Activated CD4-positive, alpha-beta T cell treated with anti-CD3 and anti-CD28 coated beads, Interleukin-2, amount 10 ng/mL, durations not matched to agents 24 days and 14 days (primary cell): ENCODE results near the gene GPR78. TPM values are rescaled to one million over a fixed set of nuclear protein-coding genes. Genes with fewer than 3 reads are reported as not detected.

Source experiments
- DNase-seq: peaks from one replicate; pipeline ENCODE4 v3.0.0; 2022
- H3K27ac Mint-ChIP-seq: one replicate; pipeline ENCODE4 v1.8.0; 2022; ENCODE audit warnings: mild to moderate bottlenecking, mixed read lengths
- H3K27me3 Mint-ChIP-seq: one replicate; pipeline ENCODE4 v1.8.0; 2022; ENCODE audit warnings: mixed read lengths
- H3K36me3 Mint-ChIP-seq: one replicate; pipeline ENCODE4 v1.8.0; 2022; ENCODE audit warnings: low read depth, mild to moderate bottlenecking, mixed read lengths
- H3K4me1 Mint-ChIP-seq: one replicate; pipeline ENCODE4 v1.8.0; 2021; ENCODE audit warnings: mixed read lengths
- H3K4me3 Mint-ChIP-seq: one replicate; pipeline ENCODE4 v1.8.0; 2022; ENCODE audit warnings: mild to moderate bottlenecking, moderate library complexity, mixed read lengths
- H3K9me3 Mint-ChIP-seq: one replicate; pipeline ENCODE4 v1.8.0; 2021; ENCODE audit warnings: mixed read lengths
- intact Hi-C: fragments of 100-400 bp; cut with micrococcal nuclease; formaldehyde crosslinking; loops from one replicate; pipeline ENCODE4 v1.15.1; 2023
- total RNA-seq: library from RNA; stranded (reverse); gene quantifications from 2 replicates; pipeline ENCODE4 v1.2.3, GENCODE V29; 2022

The GPR78 gene
- total RNA-seq, 1 donor from 2014 or later: not detected

DNA sequence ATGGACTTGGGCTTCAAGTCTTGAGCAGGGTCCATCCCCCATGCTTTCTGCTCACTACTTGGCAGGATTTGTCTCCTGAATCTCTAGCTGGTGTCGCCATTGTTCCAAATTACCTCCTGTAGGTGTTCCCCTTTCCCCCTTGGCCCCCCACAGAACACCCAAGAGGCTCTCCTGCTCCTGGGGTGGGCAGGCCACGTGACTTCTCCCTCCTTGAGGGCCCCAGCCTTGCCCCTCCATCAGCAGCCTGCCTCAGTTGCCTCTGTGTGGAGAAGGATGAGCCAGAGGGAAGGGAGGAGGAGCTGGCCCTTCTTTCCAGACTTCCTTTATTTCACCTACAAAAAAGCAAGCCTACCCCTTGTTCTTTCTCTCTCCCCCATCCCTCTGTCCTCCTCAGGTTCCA lies 1.8 kb downstream of the GPR78 start:
- DNase-seq: no peak
- no peak overlapping the region for H3K27ac Mint-ChIP-seq
- H3K9me3 Mint-ChIP-seq: no peaks in the 10 kb centered on the region
- H3K27me3 Mint-ChIP-seq: no peaks in the 10 kb centered on the region
- H3K4me1 Mint-ChIP-seq: no peaks in the 10 kb centered on the region
- intact Hi-C loops: no loop called here
- no peaks in the 10 kb centered on the region for H3K36me3 Mint-ChIP-seq
- H3K4me3 Mint-ChIP-seq: no peak overlapping the region

DNA sequence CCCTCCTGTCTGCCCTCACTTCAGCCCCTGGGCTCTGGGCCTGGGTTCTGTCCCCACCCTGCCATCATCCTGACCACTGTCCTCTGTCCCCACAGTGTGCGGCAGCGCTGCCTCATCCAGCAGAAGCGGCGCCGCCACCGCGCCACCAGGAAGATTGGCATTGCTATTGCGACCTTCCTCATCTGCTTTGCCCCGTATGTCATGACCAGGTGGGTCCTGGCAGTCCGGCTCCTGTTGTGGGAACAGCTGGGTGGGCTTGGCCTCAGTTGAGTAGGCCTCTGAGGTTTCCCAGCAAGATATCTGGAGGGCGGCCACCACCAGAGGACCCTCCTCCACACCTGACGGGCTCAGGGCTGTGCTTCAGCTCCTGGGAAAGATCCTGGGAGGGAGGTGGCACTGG lies 2.2 kb downstream of the GPR78 start:
- H3K9me3 Mint-ChIP-seq: no peaks in the 10 kb centered on the region
- no peak overlapping the region for H3K4me3 Mint-ChIP-seq
- no peaks in the 10 kb centered on the region for H3K36me3 Mint-ChIP-seq
- H3K4me1 Mint-ChIP-seq: no peaks in the 10 kb centered on the region
- no peaks in the 10 kb centered on the region for H3K27me3 Mint-ChIP-seq
- intact Hi-C loops: no loop called here
- DNase-seq: no peak
- no peak overlapping the region for H3K27ac Mint-ChIP-seq

DNA sequence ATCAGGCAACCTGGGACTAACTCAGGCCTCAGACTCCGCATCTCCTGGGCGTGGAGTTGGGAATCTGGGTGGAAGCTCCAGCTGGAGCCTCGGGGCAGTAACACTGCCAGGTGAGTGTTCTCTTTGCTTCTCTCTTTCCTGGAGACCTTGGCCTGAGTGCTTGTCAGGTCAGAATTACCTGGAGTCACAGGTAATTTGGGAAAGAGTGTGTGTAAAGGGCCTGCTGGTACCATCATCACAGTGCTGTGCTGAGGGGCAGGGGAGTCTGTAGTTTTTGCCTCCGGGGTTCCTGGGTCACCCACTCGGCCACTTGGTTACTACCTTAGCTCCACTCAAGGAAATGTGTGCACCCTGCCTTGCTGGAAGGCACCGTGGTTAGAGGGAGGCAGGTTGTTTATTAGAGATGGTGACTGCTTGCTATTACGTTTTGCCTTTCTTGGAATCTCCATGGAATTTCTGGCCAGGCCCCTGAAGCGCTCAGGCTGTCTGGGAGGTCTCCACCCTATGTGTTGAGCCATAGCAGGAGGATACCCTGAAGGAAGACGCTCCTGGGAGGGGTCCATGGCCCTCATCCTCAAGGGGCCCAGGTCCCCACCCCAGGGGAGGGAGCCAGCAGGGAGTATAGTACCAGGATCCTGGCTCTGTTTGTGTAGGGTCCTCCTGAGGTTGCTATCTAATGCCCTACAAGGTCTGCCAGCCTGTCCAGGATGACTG lies 2.9 kb downstream of the GPR78 start:
- intact Hi-C loops: no loop called here
- Mint-ChIP-seq H3K27me3 (no peaks in the 10 kb centered on the region), H3K9me3 (no peaks in the 10 kb centered on the region), H3K4me1 (no peaks in the 10 kb centered on the region), H3K36me3 (no peaks in the 10 kb centered on the region), H3K4me3 (no peak overlapping the region), H3K27ac (no peak overlapping the region)
- DNase-seq: no peak

DNA sequence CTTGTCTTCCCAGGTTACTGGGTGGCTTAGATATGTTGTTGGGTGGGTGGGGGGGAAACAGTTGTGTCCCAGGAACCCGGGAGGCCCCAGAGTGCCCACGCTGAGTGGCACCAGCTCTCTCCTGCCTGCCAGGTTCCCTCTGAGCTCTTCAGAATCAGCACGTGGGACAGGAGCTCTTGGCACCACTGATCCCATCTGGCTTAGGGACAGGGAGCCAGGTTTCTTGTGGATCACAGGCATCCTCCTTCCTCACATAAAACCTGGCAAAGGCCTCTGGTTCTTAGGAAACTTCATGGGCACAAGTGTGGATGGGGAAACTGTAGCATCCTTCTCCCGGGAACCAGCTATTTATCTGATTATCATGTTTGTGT lies 3.4 kb downstream of the GPR78 start:
- Mint-ChIP-seq H3K36me3 (no peaks in the 10 kb centered on the region), H3K4me1 (no peaks in the 10 kb centered on the region), H3K4me3 (no peak overlapping the region), H3K27ac (no peak overlapping the region), H3K27me3 (no peaks in the 10 kb centered on the region), H3K9me3 (no peaks in the 10 kb centered on the region)
- intact Hi-C loops: no loop called here
- DNase-seq: no peak

DNA sequence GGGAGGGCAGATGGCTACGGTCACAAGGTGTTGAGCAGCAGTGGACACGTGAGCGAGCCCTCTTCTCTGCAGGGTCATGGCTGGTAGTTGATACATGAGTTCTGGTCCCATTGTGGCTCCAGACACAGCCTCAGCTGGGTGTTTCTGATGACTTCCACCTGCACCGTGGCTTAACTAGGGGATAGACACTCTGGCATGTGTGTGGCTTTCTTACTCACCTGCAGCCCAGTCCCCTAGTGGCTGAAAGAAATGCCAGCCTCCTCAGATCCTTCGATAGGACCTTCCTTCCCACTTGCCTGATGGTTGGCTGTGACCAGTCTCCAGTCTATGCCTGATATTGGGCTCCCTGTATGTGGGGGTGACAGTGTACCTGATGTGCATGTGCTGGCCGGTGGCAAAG lies 5.0 kb downstream of the GPR78 start:
- DNase-seq: no peak
- H3K4me3 Mint-ChIP-seq: no peak overlapping the region
- H3K36me3 Mint-ChIP-seq: no peaks in the 10 kb centered on the region
- H3K27me3 Mint-ChIP-seq: no peaks in the 10 kb centered on the region
- H3K4me1 Mint-ChIP-seq: no peaks in the 10 kb centered on the region
- no peak overlapping the region for H3K27ac Mint-ChIP-seq
- intact Hi-C loops: no loop called here
- no peaks in the 10 kb centered on the region for H3K9me3 Mint-ChIP-seq

DNA sequence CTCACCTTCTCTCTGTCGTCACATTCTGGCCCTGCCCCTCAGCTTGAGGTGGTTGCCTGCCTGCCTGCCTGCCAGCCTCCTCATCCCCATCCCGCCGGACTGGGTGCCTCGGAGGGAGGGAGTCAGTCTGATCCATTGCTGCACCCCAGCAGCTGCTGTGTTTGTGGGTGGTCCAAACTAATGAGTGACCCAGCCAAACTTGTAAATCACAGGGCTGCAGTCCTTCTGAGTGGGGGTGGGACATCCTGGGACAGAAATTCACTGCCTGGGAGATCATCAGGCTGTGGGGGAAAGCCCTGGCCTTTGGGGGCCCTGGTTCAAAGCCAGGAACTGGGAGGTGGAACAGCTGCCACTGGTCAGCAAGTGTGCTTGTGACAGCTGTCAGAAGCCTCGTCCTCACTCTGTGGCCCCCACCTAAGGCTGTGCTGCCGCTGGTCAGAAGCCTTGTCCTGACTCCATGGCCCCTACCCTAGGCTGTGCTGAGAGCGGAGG lies 5.6 kb downstream of the GPR78 start:
- DNase-seq: no peak
- no peak overlapping the region for H3K27ac Mint-ChIP-seq
- intact Hi-C loops: no loop called here
- no peaks in the 10 kb centered on the region for H3K27me3 Mint-ChIP-seq
- H3K36me3 Mint-ChIP-seq: no peaks in the 10 kb centered on the region
- no peak overlapping the region for H3K4me3 Mint-ChIP-seq
- H3K4me1 Mint-ChIP-seq: no peaks in the 10 kb centered on the region
- H3K9me3 Mint-ChIP-seq: no peaks in the 10 kb centered on the region

DNA sequence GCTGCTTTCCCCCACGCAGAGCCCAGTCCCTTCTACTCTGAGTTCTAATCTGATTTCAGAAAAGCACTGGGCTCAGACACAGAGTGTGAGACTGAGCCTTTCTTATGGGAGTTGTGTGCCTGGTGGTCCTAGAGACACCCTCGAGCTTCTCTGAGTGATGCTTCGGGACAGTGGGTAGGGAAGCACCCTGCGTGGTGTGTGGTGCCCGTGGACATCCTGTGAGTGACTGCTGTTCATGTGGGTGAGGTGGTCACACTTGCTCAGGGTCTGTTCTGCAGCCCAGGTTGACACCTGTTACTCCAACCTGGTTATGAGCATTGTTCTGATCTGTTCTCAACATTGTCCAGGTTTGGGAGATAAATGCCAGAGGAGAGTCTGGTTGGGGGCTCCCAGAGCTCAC lies 6.1 kb downstream of the GPR78 start:
- intact Hi-C loops: no loop called here
- Mint-ChIP-seq H3K36me3 (no peaks in the 10 kb centered on the region), H3K4me1 (no peaks in the 10 kb centered on the region), H3K9me3 (no peaks in the 10 kb centered on the region), H3K4me3 (no peak overlapping the region), H3K27ac (no peak overlapping the region), H3K27me3 (peaks cover 1% of the 10 kb centered on the region)
- DNase-seq: no peak

DNA sequence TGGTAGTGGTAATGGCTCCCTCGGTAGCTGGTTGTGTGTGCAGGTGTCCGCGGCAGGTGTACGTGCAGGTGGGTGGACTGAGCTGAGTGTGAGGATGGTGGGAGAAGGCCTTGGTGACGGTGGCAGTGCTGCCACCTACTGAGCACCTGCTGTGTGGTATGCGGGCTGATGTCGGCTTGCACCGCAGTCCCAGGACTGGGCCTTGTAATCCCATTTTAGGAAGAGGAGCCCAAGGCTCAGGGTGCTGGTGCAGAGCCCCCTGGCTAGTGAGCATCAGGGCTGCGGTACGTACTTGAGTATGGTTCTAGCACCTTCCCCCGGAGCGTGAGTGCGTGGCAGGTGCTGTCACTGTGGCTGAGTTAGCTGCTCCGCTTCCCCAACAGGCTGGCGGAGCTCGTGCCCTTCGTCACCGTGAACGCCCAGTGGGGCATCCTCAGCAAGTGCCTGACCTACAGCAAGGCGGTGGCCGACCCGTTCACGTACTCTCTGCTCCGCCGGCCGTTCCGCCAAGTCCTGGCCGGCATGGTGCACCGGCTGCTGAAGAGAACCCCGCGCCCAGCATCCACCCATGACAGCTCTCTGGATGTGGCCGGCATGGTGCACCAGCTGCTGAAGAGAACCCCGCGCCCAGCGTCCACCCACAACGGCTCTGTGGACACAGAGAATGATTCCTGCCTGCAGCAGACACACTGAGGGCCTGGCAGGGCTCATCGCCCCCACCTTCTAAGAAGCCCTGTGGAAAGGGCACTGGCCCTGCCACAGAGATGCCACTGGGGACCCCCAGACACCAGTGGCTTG lies 6.7 kb downstream of the GPR78 start:
- no peaks in the 10 kb centered on the region for H3K4me1 Mint-ChIP-seq
- no peaks in the 10 kb centered on the region for H3K9me3 Mint-ChIP-seq
- H3K27ac Mint-ChIP-seq: no peak overlapping the region

DNA sequence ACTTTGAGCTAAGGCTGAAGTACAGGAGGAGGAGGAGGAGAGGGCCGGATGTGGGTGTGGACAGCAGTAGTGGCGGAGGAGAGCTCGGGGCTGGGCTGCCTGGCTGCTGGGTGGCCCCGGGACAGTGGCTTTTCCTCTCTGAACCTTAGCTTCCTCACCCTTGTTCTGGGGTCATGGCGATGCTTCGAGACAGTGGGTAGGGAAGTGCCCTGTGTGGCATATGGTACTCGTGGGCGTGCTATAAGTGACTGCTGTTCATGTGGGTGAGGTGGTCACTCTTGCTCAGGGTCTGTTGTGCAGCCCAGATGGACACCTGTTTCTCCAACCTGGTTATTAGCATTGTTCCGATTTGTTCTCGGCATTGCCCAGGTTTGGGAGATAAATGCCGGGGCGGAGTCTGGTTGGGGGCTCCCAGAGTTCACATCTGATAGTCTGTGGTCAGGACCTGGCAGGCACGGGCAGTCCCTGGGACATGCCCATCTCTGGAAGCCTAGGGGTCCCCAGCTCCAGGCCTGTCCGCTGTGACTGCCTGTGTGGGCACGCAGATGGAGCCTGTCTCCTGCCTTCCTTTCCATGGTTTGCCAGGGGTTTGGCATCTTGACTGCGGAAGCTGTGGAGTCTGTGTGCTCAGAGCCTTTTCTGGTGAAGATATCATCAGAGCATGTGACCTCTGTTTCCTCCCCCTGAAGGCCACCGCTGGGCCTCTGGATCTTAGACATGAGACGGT lies 7.4 kb downstream of the GPR78 start:
- H3K27me3 Mint-ChIP-seq: peaks cover 7% of the 10 kb centered on the region
- no peaks in the 10 kb centered on the region for H3K36me3 Mint-ChIP-seq
- intact Hi-C loops: no loop called here
- DNase-seq: no peak
- no peaks in the 10 kb centered on the region for H3K4me1 Mint-ChIP-seq
- no peak overlapping the region for H3K27ac Mint-ChIP-seq
- H3K4me3 Mint-ChIP-seq: no peak overlapping the region
- no peaks in the 10 kb centered on the region for H3K9me3 Mint-ChIP-seq

More for the DNA sequence above, 6.7 kb downstream of the GPR78 start:
- intact Hi-C loops: no loop called here
- no peaks in the 10 kb centered on the region for H3K36me3 Mint-ChIP-seq
- no peak overlapping the region for H3K4me3 Mint-ChIP-seq
- peaks cover 7% of the 10 kb centered on the region for H3K27me3 Mint-ChIP-seq
- DNase-seq: no peak

DNA sequence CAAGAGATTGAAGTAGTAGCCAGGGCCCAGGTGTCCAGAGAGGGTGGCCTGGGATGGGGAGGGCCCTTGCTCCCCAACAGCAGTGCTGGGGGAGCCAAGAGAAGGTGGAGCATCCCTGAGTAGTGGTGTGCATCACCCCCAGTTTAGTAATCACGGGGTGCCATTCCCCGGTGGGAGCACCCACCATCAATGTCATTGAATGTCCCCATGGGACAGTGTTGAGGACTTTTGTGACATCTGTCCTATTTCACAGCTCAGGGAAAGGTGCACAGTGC lies 7.9 kb downstream of the GPR78 start:
- Mint-ChIP-seq H3K27me3 (peaks cover 9% of the 10 kb centered on the region), H3K27ac (no peak overlapping the region), H3K9me3 (no peaks in the 10 kb centered on the region), H3K4me3 (no peak overlapping the region), H3K4me1 (no peaks in the 10 kb centered on the region), H3K36me3 (no peaks in the 10 kb centered on the region)
- DNase-seq: no peak
- intact Hi-C loops: no loop called here

DNA sequence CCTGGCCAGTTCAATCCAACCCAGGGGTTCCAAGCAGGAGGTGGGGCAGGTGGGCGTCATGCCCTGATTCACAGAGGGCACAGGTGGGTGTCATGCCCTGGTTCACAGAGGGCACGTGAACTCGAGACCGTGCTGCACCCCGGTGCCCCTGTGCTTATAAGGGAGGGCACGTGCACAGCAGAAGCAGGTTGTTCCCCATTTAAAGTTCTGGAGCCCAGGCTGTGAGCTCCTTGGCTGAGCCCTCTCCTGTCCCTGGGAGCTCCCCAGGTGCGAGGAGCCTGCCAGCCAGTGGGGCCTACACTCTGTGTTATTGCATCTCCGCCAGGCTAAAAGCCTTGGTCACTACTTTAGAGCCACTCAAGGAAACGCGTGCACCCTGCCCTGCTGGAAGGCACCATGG lies 9.1 kb downstream of the GPR78 start:
- H3K4me1 Mint-ChIP-seq: no peaks in the 10 kb centered on the region
- no peaks in the 10 kb centered on the region for H3K36me3 Mint-ChIP-seq
- DNase-seq: no peak
- intact Hi-C loops: no loop called here
- no peak overlapping the region for H3K4me3 Mint-ChIP-seq
- no peaks in the 10 kb centered on the region for H3K9me3 Mint-ChIP-seq
- H3K27me3 Mint-ChIP-seq: peaks cover 19% of the 10 kb centered on the region
- no peak overlapping the region for H3K27ac Mint-ChIP-seq

DNA sequence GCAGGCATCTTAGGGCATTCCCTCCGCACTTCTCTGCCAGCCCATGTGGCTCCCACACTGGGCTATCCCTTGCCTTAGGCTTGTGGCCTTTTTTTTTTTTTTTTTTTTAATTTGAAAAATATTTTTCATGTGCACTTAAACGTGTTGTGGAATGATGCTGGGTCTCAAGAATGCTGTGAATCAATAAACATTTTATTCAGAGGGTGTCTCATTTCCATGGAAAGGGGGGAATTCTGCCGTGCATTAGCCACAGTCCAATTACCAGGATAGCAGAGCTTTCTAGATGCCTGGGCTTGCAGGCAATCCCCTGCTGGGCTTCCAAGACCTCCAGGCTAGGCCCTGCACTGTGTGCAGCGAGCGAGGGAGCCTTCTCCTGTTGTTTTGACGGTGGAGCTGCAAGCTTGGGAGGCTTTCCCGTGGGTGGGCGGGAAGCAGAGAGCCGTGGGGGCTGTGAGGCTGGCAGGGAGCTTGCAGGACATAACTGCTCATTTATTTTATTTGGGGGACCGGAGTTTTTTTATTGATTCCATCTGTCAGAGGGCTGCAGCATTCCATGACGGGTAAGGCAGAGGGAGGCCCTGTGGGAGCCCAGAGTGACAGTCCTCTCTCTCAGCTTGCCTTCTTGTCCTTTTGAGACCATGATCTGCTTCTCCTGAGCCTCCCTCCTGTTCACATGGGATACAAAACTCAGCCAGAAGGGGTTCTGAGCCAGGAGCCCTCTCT lies 9.8 kb downstream of the GPR78 start:
- intact Hi-C loops: loop anchor here (10.0 kb wide), 1 partner anchor 345 kb away; no protein-coding TSS in a partner anchor
- H3K4me1 Mint-ChIP-seq: no peaks in the 10 kb centered on the region
- H3K27me3 Mint-ChIP-seq: peaks cover 21% of the 10 kb centered on the region
- H3K27ac Mint-ChIP-seq: no peak overlapping the region
- H3K36me3 Mint-ChIP-seq: no peaks in the 10 kb centered on the region
- H3K9me3 Mint-ChIP-seq: no peaks in the 10 kb centered on the region
- H3K4me3 Mint-ChIP-seq: no peak overlapping the region
- DNase-seq: no peak

DNA sequence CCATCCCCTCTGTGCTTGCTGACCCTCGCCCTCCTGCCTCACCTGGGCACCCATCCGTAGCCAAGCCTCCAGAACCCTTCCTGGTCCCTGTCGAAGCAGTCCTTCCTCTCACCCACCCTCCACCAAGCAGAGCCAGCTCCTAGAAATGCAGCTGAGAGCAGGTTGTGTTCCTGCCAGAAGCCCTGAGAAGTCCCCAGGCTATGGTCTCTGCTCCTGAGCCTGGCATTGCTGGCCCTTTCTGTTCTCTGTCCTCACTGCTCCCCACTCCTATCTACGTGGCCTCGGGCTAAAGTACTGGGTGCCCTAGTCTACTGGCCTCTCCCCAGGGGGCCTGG lies 10.3 kb downstream of the GPR78 start:
- Mint-ChIP-seq H3K27me3 (peaks cover 21% of the 10 kb centered on the region), H3K27ac (no peak overlapping the region)
- no peak for DNase-seq

DNA sequence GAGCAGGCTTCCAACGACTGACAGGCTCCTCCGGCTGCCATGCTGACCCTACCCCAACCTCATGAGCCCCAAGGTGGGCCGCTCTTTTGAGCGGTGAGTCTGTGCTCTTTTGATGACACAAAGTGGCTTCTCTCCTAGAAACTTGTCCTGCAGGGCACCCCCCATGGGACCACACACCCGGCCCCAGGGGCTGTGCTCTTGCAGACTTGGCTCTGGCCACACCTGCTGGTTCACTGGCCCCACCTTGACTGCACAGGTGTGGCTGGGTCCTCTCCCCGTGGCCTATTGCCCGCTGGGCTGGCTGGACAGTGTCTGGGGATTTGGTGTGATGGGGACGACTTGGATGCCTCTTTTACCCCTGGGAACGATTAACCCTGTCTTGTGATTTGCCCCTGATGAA lies 10.9 kb downstream of the GPR78 start:
- no peaks in the 10 kb centered on the region for H3K36me3 Mint-ChIP-seq

More for the DNA sequence above, 10.3 kb downstream of the GPR78 start:
- H3K4me3 Mint-ChIP-seq: no peak overlapping the region
- no peaks in the 10 kb centered on the region for H3K36me3 Mint-ChIP-seq
- H3K4me1 Mint-ChIP-seq: no peaks in the 10 kb centered on the region
- intact Hi-C loops: loop anchor here (10.0 kb wide), 1 partner anchor 346 kb away; no protein-coding TSS in a partner anchor
- H3K9me3 Mint-ChIP-seq: no peaks in the 10 kb centered on the region

More for the DNA sequence above, 10.9 kb downstream of the GPR78 start:
- Mint-ChIP-seq H3K27me3 (peaks cover 21% of the 10 kb centered on the region), H3K4me3 (no peak overlapping the region), H3K4me1 (no peaks in the 10 kb centered on the region), H3K27ac (no peak overlapping the region), H3K9me3 (no peaks in the 10 kb centered on the region)
- DNase-seq: no peak
- intact Hi-C loops: loop anchor here (10.0 kb wide), 1 partner anchor 346 kb away; no protein-coding TSS in a partner anchor
